OCI-LY3 (cell line): ENCODE results near the gene BEX3.

Experiments
- CTCF ChIP-seq: fragments of 200-600, 300-600 bp; sonication (generic); IDR thresholded peaks from 2 replicates; pipeline ENCODE4 v1.5.1; 2014; ENCODE audit warnings: antibody characterized with exemption, low read length, low read depth
- EZH2phosphoT487 ChIP-seq: fragments of 200-600 bp; shearing (Covaris generic); IDR thresholded peaks from 2 replicates; pipeline ENCODE4 v1.6.1; 2018; ENCODE audit warnings: antibody characterized with exemption, mixed run types, low read depth

DNA sequence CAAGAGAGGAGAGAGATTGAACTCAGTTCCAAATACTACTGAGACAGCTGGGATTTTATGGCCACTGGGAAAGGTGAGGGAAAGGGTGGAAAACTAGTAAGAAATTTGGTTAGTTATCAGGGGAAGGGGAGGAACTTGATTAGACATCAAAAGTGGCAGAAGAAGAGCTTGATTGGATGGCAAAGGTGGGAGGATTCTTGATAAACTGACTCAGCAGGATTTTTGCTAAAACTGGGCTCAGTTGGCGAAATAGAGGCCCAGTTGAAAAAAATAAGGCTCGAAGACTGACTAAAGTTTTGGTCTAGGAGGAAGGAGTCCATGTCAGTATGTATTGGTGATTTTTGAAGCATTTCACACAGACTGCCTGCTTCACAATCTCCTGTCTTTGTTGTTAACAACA lies 10.0 kb downstream of the BEX3 start:
- no peak for TF ChIP-seq CTCF
- no peak for TF ChIP-seq EZH2phosphoT487
